Ovary (tissue), 3 donors: ENCODE measurements around the gene LRPPRC.

Experiments
- CTCF ChIP-seq, 3 donors: fragments of 450-650 bp in 2 of 3; fragments of 200-600 bp in 1 of 3; IDR thresholded peaks; one replicate each; pipeline versions ENCODE4 v1.5.1 to v1.8.0; 2016 to 2022; ENCODE audit warnings: antibody characterized with exemption in 3 of 3, mild to moderate bottlenecking in 1 of 3
- EP300 ChIP-seq: sonication (generic); formaldehyde crosslinking; IDR thresholded peaks from one replicate; pipeline ENCODE4 v1.6.1; 2017; ENCODE audit warnings: antibody characterized with exemption
- POLR2A ChIP-seq: fragments of 450-650 bp; IDR thresholded peaks from one replicate; pipeline ENCODE4 v1.6.1; 2017; ENCODE audit warnings: antibody characterized with exemption, mild to moderate bottlenecking, moderate library complexity
- donor health status: DM: no; HTN: no; CAD: no.

GRCh38 chr2:43977677-43978375, 18.0 kb downstream of the LRPPRC start:
- TF ChIP-seq CTCF (IDR thresholded peaks at IDR 0.05) (no peak), EP300 (no peak), POLR2A (no peak)
